ENCODE data around the gene PFN1.
A peak's percentile ranks its signal among the peaks of the same experiment; 100 is the strongest.
"Not testable (repeated sequence)": the region's sequence is repeated elsewhere in the genome, so short reads cannot be mapped to it uniquely, and the experiment has no call there.

Gene PFN1

DNA sequence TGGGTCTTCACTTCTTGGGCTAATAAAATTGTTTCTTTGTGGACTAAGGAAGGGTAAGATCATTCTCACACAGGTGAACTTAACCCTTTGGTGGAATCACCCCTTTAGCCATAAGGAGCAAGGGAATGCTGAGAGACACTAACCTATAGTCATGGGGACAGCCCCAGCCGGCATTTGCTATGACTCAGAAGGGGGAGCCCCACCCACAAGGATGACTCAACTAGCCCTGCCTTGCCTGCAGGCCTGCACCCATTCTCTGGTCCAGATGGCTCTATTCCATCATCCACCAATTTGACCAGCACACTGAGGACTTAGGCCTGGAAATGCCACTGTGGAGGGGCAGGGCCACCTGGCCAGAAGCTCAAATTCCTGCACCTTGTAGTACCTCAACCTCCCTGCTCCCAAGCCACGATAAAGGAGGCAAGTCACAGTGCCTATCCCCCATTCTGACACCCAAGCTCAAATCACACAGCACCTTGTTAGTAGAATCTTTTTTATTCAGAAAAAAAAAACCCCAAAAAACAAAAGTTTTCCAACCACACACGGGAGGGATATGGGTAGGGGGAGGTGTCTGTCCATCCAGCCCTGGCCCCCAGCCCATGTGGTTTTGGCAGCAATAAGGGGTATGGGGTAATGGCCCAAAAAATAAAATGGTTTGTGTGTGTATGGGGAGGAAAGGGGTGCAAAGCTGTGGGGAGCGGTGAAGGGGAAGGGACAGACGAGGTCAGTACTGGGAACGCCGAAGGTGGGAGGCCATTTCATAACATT is 3.0 kb downstream of the PFN1 start:
- peak; percentile 79 to 80 for DNase-seq (ENCODE audit: low read depth in 2 of 2)

DNA sequence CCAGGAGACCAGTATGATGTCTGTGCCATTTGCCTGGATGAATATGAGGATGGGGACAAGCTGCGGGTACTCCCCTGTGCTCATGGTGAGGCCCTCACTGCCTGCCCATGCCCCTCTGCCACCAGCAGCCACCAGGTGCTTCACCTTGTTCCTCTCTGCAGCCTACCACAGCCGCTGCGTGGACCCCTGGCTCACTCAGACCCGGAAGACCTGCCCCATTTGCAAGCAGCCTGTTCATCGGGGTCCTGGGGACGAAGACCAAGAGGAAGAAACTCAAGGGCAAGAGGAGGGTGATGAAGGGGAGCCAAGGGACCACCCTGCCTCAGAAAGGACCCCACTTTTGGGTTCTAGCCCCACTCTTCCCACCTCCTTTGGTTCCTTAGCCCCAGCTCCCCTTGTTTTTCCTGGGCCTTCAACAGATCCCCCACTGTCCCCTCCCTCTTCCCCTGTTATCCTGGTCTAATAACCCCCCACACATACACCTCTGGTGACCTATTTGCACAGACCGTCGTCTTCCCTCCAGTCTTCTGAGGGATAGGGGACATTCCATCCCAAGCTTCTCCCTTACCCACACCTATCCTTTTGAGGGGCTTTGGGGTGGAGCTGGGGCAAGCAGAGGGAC is 3.7 kb downstream of the PFN1 start:
- DNase-seq (ENCODE audit: low read depth in 2 of 2) = peak in 1 of 2 donors; percentile 34

DNA sequence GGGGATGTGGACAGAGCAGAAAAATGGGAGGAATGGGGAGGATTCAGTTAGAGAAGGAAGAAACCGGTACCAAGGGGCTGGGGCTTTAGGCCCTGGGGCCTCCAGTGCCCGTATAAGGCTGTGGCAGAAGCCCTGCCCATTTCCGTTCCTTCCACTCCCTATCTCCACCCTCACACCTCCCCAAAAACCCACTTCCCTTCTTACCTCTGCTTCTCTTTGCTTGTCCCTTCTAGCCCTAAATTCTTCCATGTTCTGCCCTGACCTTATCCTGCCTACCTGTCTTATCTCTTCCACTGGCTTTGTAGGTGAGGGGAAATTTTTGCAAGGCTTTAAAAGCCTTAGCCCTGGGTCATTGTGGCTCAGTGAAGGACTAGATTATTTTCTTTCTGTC is 4.2 kb downstream of the PFN1 start:
- no peak for DNase-seq (ENCODE audit: low read depth in 2 of 2)

DNA sequence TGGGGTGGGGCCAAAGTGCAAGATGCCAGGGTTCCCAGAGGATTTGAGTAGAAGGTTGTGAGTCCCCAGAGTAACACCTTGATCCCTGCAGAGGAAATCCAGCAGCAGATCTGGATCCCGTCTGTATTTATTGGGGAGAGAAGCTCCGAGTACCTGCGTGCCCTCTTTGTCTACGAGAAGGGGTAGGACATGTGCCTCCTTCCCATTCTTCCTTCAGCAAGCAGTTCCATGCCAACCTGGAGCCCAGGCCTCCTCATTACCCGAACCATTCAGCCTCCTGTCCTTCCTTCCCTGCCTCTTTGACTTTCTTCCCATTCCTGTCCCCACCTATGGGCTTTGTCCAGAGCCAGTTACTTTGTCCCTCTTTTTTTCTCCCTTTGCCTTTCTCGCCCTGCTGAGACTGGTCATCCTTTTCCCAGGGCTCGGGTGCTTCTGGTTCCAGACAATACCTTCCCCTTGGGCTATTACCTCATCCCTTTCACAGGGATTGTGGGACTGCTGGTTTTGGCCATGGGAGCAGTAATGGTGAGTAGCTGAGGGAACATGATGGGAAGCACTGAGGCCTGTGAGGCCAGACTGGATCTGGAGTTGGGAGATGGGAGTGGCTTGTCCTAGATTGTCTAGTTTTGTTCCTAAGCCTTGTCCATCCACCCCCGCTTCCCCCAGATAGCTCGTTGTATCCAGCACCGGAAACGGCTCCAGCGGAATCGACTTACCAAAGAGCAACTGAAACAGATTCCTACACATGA is 5.4 kb downstream of the PFN1 start:
- DNase-seq (ENCODE audit: low read depth in 2 of 2) = no peak

DNA sequence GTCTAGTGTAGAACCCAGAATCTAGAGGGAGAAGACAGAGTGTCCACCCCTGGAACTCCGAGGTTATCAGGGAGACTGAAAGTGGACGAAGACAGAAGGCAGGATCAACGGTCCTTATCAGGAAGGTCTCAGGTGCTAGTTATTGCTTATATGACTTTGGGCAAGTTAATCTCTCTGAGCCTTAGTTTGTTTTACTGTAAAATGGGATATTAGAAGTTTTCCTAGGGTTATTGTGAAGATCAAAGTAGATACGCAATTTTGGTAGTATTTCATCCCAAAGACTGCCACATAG is 7.1 kb downstream of the PFN1 start:
- DNase-seq (ENCODE audit: low read depth in 2 of 2) = no peak

DNA sequence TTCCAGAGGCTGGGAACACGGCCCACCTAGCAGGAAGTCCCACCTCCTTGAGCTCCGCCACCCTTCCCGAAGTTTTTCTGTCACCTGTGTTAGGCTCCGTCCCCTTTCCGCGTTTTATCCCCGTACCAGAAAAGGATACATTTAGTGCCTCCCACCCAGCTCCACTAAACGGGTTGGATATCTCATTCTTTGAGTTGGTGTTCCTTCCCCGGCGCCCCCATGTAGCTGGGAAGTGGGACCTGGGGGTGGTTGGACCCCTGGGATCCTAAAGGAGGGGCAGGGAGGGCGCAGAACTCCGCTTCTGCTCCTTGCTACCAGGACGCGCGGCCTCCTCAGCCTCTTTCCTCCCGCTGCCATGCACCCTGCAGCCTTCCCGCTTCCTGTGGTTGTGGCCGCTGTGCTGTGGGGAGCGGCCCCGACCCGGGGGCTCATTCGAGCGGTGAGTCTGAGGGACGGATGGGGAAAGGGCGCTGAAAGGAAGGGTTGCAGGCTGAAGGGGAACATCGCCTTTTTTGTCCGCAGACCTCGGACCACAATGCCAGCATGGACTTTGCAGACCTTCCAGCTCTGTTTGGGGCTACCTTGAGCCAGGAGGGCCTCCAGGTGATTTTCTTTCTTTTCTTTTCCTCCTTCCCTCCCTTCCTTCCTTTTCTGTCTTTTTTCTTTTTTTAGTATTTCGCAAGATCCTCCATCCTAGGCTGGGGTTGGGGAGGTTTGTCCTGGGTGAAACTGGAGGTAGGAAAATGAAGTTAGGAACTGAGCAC is 7.6 kb downstream of the PFN1 start:
- DNase-seq (ENCODE audit: low read depth in 2 of 2) = no peak

DNA sequence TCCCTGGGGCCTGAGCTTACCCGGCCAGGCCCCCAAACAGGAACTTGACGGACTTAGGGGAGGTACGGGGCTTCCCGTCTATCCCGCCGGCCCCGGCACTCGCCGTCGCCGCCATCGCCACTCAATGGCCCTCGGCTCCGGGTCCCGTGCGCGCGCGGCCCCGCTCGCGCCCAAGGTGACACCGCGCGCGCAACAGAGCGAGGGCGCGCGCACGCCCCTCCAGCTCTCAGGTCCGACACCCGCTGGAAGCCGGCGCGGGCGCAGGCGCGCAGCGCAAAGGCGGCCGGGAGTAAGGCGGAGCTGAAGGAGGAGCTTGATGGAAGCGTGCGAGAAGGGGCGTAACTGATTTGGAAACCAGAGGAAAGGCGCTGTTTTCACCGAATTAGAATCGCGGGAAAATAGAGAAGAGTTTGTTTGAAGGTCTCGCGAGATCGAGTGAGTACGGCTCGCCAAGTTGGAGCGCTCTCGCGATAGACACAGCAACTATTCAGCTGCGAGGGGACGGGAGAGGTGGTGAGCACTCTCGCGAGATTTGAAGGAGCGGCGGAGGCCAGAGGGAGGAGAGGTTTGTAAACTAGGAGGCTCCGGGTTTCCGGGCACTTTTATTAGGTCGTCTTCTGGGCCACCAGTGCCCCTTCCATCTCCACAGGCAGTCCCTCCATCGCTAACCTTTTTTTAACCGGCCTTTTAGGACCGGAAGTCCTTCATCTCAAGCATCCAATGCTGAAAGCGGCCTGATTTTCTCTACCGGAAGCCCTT is 8.4 kb downstream of the PFN1 start, which contains the start of the genes RNF167 and SLC25A11:
TSS of gene RNF167 (plus strand) at position 473 of the 759 bp plus-strand sequence. CDS start 642 bp downstream, outside the sequence.
TSS of gene SLC25A11 (minus strand) at position 251 of the 759 bp plus-strand sequence. CDS start at position 115, 136 bp downstream.
- DNase-seq (ENCODE audit: low read depth in 2 of 2) = peak; percentile 87 to 93

DNA sequence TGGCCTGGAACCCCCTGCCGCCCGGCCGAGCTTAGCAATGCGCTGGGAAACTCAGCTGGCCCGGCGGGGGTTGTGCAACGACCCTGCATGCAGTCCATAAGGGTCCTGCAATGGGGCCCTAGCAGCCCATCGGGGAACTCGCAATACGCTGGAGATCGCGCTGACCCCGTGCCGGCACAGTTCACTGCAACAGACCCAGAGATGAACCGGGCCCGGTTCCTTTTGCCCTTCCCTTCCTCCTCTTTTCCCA is 8.9 kb downstream of the PFN1 start:
- no peak for DNase-seq (ENCODE audit: low read depth in 2 of 2)

DNA sequence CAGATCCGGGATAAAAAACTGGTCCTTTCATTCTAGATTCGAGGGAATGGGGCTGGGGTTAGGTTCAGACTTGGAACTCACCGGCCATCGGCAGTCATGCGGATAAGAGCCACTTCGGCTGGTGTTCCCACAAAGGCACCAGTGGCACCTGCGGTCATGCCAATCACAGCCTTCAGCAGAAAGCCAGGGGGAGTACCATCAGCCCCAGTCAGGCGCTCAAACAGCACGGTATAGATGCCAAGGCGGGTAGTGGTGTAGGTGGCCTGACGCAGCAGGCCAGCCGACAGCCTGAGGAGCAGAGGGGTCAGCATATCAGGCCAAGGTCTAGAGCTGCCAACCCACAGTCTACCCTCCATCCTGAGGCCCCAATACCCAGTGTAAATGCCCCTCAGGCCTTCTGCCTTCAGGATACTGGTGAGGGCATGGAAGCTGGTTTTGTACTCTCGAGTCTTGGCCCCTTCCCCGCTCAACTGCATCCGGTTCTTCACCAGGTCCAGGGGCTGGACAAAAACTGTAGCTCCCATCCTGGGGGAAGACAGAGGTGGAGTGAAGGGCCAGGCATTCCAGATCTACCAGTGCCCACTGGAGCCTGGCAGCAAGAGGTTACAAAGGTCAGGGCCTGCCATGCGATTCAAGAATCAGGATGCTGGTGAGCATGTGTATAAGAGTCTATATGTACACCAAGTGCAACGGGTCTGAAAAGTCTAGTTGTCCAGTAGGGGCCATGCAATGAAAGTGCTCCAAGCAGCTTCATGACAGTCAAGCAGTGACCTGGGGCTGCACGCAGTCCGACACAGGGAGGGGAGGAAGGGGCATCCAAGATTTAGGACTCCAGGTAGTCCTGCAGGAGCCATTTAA is 9.4 kb downstream of the PFN1 start:
- DNase-seq (ENCODE audit: low read depth in 2 of 2) = no peak

DNA sequence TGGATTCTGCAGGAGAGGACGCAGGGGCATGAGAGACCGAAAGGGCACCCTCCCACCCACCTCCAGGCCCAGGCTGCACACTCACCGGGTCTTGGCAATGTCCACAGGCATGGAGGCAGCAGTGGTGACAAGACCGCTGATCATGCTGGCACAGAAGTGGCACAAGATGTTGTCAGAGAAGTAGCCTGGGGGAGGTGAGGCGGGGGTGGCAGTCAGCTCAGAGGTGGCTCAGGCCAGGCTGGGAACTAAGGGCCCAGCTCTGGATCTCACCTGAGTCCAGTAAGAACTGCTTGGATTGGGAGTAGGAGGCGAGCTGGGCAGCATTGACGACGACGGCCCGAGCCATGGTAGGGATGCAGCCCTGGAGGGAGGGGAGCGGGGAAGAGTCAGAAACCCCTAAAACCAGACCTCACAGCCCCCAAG is 10.2 kb downstream of the PFN1 start:
- DNase-seq (ENCODE audit: low read depth in 2 of 2) = no peak

DNA sequence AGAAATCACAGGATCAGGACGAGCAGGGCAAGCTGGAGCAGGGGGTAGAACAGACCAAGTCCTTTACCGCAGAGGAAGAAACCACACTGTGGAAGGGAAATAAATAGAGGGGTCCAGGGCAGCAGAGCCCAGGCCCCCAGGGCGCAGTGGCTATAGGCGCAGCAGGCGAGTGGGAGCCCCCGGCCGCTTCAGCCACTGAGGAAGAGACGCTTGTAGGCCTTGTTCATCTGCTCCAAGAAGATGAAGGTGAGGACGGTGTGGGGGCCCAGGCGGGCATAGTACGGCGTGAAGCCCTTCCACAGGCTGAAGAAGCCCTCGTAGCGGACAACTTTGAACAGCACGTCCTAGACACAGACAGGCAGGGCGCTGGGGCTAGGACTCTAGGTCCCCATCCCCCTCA is 10.8 kb downstream of the PFN1 start:
- DNase-seq (ENCODE audit: low read depth in 2 of 2) = no peak

DNA sequence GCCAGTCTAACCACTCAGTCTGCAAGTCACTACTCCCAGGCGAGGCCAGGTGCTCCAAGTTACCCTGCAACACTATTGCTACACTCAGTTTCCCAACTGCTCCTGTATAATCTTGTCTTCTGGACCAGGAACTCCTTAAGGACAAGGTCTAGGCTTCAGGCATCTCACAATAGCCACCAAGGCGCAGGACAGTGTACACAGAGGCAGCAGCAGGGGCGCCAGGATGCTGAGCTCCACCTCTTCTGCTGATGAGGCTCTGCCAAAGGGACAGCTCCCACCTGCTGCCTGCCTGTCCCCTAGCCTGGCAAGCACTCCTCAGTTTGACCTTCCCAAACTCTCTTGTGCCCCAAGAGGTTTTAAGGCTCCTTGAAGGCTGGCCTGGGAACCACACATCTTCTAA is 11.9 kb downstream of the PFN1 start:
- no peak for DNase-seq (ENCODE audit: low read depth in 2 of 2)

DNA sequence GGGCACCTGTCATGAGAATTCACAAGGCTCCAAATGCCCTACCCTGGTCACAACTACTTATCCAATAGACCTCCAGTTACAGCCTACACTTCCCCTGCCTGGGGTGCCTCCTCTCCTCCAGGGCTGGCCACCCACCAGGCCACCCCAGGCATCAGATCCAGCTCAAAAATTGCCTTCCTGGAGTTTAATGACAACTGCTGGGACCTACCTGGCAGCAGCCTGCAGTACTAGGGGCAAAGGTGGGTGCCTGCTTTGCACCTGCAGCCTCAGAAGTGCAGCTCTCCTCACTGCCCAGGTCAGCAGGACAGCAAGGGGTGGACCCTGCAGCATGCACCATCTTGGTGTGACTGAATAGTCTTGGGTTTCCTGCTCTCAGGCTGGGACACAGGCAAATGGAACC is 12.7 kb downstream of the PFN1 start:
- no peak for DNase-seq (ENCODE audit: low read depth in 2 of 2)

DNA sequence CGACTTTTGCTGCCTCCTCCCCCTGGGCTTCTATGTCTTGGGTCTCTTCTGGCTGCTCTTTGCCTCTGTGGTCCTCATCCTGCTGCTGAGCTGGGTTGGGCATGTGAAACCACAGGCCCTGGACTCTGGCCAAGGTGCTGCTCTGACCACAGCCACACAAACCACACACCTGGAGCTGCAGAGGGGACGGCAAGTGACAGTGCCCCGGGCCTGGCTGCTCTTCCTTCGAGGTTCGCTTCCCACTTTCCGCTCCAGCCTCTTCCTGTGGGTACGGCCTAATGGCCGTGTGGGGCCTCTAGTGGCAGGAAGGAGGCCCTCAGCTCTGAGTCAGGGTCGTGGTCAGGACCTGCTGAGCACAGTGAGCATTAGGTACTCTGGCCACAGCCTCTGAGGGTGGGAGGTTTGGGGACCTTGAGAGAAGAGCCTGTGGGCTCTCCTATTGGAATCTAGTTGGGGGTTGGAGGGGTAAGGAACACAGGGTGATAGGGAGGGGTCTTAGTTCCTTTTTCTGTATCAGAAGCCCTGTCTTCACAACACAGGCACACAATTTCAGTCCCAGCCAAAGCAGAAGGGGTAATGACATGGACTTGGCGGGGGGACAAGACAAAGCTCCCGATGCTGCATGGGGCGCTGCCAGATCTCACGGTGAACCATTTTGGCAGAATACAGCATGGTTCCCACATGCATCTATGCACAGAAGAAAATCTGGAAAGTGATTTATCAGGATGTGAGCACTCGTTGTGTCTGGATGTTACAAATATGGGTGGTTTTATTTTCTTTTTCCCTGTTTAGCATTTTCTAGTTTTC is 14.0 kb downstream of the PFN1 start:
- DNase-seq (ENCODE audit: low read depth in 2 of 2) = no peak

DNA sequence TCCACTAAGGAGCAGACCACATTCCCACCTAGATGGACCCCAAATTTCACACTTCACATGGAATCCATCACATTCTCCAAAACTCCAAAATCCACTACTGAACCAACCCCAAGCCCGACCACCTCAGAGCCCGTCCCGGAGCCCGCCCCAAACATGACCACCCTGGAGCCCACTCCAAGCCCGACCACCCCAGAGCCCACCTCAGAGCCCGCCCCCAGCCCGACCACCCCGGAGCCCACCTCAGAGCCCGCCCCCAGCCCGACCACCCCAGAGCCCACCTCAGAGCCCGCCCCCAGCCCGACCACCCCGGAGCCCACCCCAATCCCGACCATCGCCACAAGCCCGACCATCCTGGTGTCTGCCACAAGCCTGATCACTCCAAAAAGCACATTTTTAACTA is 14.7 kb downstream of the PFN1 start:
- no peak for DNase-seq (ENCODE audit: low read depth in 2 of 2)

DNA sequence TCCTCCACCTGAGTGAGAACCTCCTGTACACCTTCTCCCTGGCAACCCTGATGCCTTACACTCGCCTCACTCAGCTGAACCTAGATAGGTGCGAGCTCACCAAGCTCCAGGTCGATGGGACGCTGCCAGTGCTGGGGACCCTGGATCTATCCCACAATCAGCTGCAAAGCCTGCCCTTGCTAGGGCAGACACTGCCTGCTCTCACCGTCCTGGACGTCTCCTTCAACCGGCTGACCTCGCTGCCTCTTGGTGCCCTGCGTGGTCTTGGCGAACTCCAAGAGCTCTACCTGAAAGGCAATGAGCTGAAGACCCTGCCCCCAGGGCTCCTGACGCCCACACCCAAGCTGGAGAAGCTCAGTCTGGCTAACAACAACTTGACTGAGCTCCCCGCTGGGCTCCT is 15.6 kb downstream of the PFN1 start:
- DNase-seq (ENCODE audit: low read depth in 2 of 2) = no peak

DNA sequence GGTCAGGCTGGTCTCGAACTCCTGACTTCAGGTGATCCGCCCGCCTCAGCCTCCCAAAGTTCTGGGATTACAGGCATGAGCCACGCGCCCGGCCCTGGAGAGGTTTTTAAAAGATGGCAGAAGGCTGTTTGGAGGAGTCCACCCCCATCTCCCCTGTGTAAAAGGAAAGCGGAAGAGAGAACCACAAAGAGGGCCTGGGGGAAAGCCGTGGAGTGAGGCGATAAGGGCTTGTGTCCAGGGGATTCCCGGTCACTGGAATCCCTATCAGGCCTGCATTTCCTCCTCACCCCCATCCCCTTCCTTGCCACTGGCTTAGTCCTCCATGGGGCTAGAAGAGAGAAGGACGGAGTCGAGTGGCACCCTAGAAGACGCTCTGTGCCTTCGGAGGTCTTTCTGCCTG is 16.4 kb downstream of the PFN1 start, which contains the start of gene GP1BA:
TSS of gene GP1BA (plus strand) at position 315 of the 400 bp plus-strand sequence. CDS start 328 bp downstream, outside the sequence.
- DNase-seq (ENCODE audit: low read depth in 2 of 2) = no peak

DNA sequence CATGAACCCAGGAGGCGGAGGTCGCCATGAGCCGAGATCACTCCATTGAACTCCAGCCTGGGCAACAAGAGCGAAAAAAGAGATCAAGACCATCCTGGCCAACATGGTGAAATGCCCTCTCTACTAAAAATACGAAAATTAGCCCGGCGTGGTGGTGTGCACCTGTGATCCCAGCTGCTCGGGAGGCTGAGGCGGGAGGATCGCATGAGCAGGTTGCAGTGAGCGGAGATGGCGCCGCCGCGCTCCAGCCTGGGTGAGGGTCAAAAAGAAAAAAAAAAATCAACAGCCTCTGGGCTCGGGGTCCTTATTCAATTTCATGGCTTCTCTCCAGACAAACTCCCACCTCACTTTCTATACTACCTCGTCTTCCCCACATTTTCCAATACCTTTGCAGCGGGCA is 19.4 kb downstream of the PFN1 start:
- no peak for DNase-seq (ENCODE audit: low read depth in 2 of 2)

DNA sequence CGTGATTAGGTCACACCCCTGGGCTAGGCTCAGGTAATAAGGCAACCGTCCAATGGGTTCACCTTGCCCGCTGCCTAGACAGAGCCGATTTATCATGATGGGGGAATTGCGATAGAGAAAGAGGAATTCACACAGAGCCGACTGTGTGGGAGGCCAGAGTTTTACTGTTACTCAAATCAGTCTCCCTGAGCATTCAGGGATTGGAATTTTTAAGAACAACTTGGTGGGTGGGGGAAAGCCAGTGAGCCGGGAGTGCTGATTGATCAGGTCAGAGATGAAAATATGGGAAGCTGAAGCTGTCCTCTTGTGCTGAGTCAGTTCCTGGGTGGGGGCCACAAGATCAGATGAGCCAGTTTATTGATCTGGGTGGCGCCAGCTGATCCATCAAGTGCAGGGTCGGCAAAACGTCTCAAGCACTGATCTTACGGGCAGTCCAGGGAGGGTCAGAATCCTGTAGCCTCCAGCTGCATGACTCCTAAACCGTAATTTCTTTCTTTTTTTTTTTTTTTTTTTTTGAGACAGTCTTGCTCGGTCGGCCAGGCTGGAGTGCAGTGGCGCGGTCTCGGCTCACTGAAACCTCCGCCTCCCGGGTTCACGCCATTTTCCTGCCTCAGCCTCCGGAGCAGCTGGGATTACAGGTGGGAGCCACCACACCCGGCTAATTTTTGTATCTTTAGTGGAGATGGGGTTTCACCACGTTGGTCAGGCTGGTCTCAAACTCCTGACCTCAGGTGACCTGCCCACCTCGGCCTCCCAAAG is 21.6 kb downstream of the PFN1 start:
- DNase-seq (ENCODE audit: low read depth in 2 of 2) = not testable (repeated sequence)

All from activated CD4-positive, alpha-beta T cell treated with anti-CD3 and anti-CD28 coated beads for 24 hours (primary cell).